ENCODE results near the gene SRRM4. TPM values are rescaled to one million over a fixed set of nuclear protein-coding genes. Genes with fewer than 3 reads are reported as not detected.
A peak's percentile ranks its signal among the peaks of the same experiment; 100 is the strongest.

SRRM4 gene
- total RNA-seq, 2 experiments from 2014 or later: not detected

DNA sequence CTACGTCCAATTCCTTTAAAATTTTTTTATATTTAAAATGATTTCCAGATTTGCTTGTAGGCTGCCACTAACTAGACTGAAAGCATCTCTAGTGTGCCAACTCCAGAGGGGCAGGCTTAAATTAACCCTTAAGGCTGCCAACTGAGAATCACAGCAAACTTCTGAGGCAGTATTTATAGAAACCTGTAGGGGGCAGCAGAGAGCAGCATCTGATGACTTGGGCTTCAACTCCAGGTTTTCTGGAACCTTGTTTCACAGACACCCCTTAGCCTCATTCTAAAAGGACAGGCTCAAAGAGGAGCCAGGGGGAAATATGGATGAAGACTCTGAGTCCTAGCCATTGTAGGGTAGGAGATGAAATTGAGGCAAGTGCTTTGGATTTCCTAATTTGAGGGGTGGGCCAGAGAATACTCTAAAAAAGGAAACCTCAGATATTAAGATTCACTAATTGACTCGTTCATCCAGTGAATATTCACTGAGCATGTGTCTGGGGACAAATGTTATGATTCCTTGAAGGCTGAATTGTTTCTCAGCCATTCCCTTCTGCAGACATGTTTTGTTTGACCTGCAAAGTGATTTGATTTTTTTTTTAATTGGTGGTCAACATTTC lies 134.1 kb downstream of the SRRM4 start:
- no peaks in the 10 kb centered on the region for H3K36me3 Mint-ChIP-seq (ENCODE audit: low read depth)
- ATAC-seq (no peak), DNase-seq (peak; percentile 45)
- H3K27me3 Mint-ChIP-seq (ENCODE audit: low read depth): no peaks in the 10 kb centered on the region
- no peak overlapping the region for H3K27ac Mint-ChIP-seq
- no peak overlapping the region for H3K4me3 Mint-ChIP-seq
- no peaks in the 10 kb centered on the region for H3K9me3 Mint-ChIP-seq (ENCODE audit: insufficient read depth)
- POLR2A ChIA-PET: no interaction called here
- CTCF ChIA-PET: no interaction called here
- H3K4me1 Mint-ChIP-seq (ENCODE audit: low read depth): no peaks in the 10 kb centered on the region

GRCh38 chr12:119117936-119118335 lies 136.6 kb downstream of the SRRM4 start:
- Mint-ChIP-seq H3K27me3 (ENCODE audit: low read depth) (no peaks in the 10 kb centered on the region), H3K4me1 (ENCODE audit: low read depth) (no peaks in the 10 kb centered on the region), H3K9me3 (ENCODE audit: insufficient read depth) (no peaks in the 10 kb centered on the region), H3K36me3 (ENCODE audit: low read depth) (no peaks in the 10 kb centered on the region), H3K27ac (no peak overlapping the region), H3K4me3 (no peak overlapping the region)
- CTCF ChIA-PET: no interaction called here
- DNase-seq (no peak), ATAC-seq (no peak)
- POLR2A ChIA-PET: no interaction called here

DNA sequence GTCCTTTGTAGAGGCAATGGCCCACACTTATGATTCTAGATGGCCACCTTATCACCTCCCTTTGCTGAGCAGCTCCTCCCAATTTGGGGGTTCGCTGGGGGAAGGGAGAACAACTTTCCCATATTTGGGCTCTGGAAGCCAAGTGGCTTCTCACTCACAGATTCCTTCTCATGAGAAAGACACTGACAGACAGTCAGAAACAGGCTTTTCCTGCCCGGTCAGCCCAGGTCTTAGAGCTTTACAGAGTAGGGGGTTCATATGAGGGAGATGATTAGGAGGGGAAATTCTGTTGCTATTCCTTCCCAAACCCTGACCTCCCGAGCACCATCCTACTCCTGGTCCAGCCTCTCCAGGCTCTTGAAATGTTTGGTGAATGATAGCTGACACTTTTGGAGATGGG lies 137.3 kb downstream of the SRRM4 start:
- Mint-ChIP-seq H3K4me3 (no peak overlapping the region), H3K9me3 (ENCODE audit: insufficient read depth) (no peaks in the 10 kb centered on the region), H3K4me1 (ENCODE audit: low read depth) (no peaks in the 10 kb centered on the region), H3K27me3 (ENCODE audit: low read depth) (no peaks in the 10 kb centered on the region), H3K36me3 (ENCODE audit: low read depth) (no peaks in the 10 kb centered on the region), H3K27ac (no peak overlapping the region)
- ChIA-PET CTCF (no interaction called here), POLR2A (no interaction called here)
- DNase-seq: no peak
- ATAC-seq: no peak

- no peaks in the 10 kb centered on the region for H3K9me3 Mint-ChIP-seq (ENCODE audit: insufficient read depth)
- H3K36me3 Mint-ChIP-seq (ENCODE audit: low read depth): no peaks in the 10 kb centered on the region
- ChIA-PET CTCF (no interaction called here), POLR2A (no interaction called here)
- H3K27ac Mint-ChIP-seq: no peak overlapping the region
- DNase-seq (no peak), ATAC-seq (no peak)
- no peaks in the 10 kb centered on the region for H3K4me1 Mint-ChIP-seq (ENCODE audit: low read depth)
- H3K27me3 Mint-ChIP-seq (ENCODE audit: low read depth): no peaks in the 10 kb centered on the region
- H3K4me3 Mint-ChIP-seq: no peak overlapping the region
Measured at GRCh38 chr12:119122047-119122446, 140.7 kb downstream of the SRRM4 start.

- ChIA-PET CTCF (no interaction called here), POLR2A (no interaction called here)
Measured at GRCh38 chr12:119122751-119123150, 141.4 kb downstream of the SRRM4 start.

GRCh38 chr12:119128527-119128926 lies 147.2 kb downstream of the SRRM4 start:
- no peak for ATAC-seq
- no peaks in the 10 kb centered on the region for H3K9me3 Mint-ChIP-seq (ENCODE audit: insufficient read depth)
- no peaks in the 10 kb centered on the region for H3K4me1 Mint-ChIP-seq (ENCODE audit: low read depth)
- H3K27me3 Mint-ChIP-seq (ENCODE audit: low read depth): no peaks in the 10 kb centered on the region
- H3K4me3 Mint-ChIP-seq: no peak overlapping the region
- DNase-seq: no peak
- no peaks in the 10 kb centered on the region for H3K36me3 Mint-ChIP-seq (ENCODE audit: low read depth)
- CTCF ChIA-PET: no interaction called here
- H3K27ac Mint-ChIP-seq: no peak overlapping the region
- POLR2A ChIA-PET: no interaction called here

More at GRCh38 chr12:119122751-119123150, 141.4 kb downstream of the SRRM4 start:
- no peak overlapping the region for H3K27ac Mint-ChIP-seq
- no peaks in the 10 kb centered on the region for H3K9me3 Mint-ChIP-seq (ENCODE audit: insufficient read depth)
- no peaks in the 10 kb centered on the region for H3K27me3 Mint-ChIP-seq (ENCODE audit: low read depth)
- no peaks in the 10 kb centered on the region for H3K36me3 Mint-ChIP-seq (ENCODE audit: low read depth)
- H3K4me1 Mint-ChIP-seq (ENCODE audit: low read depth): no peaks in the 10 kb centered on the region
- ATAC-seq: no peak
- no peak overlapping the region for H3K4me3 Mint-ChIP-seq
- DNase-seq: no peak

- Mint-ChIP-seq H3K27ac (no peak overlapping the region), H3K36me3 (ENCODE audit: low read depth) (no peaks in the 10 kb centered on the region), H3K9me3 (ENCODE audit: insufficient read depth) (no peaks in the 10 kb centered on the region), H3K4me3 (no peak overlapping the region), H3K4me1 (ENCODE audit: low read depth) (no peaks in the 10 kb centered on the region), H3K27me3 (ENCODE audit: low read depth) (no peaks in the 10 kb centered on the region)
- POLR2A ChIA-PET: no interaction called here
- ATAC-seq (no peak), DNase-seq (no peak)
- CTCF ChIA-PET: no interaction called here
Measured at GRCh38 chr12:119129827-119130434, 148.6 kb downstream of the SRRM4 start.

DNA sequence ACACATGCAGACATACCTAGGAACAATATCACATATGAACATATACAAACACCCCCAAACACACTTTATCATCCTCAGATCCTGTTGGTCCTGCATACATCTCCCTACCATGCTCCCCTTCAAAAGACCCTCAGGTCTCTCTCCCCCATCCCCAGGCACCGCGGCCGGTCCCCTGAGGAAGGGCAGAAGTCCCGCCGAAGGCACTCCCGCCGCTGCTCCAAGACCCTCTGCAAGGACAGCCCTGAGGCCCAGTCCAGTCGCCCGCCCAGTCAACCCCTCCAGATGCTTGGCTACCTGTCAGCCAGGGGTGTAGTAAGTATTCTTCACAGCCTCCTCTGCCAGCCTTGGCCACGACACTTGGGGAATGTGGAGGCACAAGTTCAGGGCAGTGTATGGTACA lies 149.2 kb downstream of the SRRM4 start:
- Mint-ChIP-seq H3K9me3 (ENCODE audit: insufficient read depth) (no peaks in the 10 kb centered on the region), H3K4me3 (no peak overlapping the region), H3K4me1 (ENCODE audit: low read depth) (no peaks in the 10 kb centered on the region), H3K27me3 (ENCODE audit: low read depth) (no peaks in the 10 kb centered on the region), H3K27ac (no peak overlapping the region), H3K36me3 (ENCODE audit: low read depth) (no peaks in the 10 kb centered on the region)
- POLR2A ChIA-PET: no interaction called here
- CTCF ChIA-PET: no interaction called here
- no peak for DNase-seq
- no peak for ATAC-seq

DNA sequence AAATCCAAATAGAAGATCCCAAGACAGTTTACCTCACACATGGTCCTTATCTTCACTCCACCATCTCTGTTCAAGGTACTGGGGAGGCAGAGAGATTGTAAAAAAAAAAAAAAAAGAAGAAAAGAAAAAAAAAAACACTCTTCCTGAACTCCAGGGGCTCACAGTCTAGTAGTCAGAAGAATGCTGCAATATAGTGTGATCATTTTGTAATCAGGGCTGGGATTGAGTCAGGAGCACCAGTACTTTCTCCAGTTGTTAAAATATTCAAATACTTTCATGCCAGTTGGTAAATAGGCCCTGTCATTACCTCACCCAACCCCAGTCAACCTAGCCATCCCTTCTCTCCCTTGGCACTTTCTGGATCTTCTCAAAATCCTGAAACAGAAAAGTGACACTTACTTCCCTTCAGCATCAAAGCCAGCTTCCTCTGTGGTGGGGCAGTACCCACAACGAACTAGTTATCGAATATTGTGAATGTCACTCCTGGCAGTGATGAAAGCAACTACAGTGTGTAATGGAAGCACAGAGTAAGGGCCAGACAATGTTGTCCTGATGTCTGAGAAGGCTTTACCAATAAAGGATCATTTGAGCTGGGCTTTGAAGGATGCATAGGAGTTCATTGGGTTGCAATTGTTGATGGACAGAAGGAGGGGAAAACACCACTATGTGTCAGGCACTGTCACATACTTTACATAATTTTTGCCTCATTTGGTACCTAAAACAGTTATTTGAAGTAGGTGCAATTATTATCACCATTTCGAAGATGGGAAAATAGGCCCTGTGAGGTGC lies 153.1 kb downstream of the SRRM4 start:
- Mint-ChIP-seq H3K27ac (no peak overlapping the region), H3K4me3 (no peak overlapping the region), H3K9me3 (ENCODE audit: insufficient read depth) (no peaks in the 10 kb centered on the region), H3K4me1 (ENCODE audit: low read depth) (no peaks in the 10 kb centered on the region), H3K27me3 (ENCODE audit: low read depth) (no peaks in the 10 kb centered on the region), H3K36me3 (ENCODE audit: low read depth) (no peaks in the 10 kb centered on the region)
- ChIA-PET CTCF (no interaction called here), POLR2A (no interaction called here)
- no peak for DNase-seq
- ATAC-seq: no peak

DNA sequence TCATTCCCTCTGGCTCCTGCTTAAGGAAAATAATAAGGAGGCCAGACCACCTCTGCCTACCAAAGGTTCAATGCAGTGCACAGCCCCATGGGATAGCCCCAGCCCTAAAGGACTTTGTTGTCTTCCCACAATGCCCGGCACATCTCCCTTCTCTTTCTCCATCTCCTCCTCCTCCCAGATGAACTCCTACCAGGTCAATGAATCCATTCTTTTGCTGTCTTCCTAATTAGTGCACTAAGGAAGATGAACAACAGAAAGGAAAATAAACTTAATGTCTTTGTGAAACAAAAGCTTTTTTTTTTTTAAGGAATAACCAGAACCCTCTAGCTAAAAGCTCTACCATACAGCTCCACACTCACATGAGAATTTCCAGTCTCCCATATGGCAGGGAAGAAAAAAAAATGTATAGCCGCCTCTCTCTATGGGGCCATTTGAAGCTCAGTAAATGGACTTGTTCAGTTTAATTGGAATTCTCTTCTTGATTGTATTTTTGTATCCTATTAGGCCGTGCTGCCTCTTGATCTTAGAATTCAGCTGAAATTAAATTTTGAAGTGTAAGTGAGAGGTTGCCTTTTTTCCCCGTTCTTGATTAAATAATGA lies 155.6 kb downstream of the SRRM4 start:
- ChIA-PET CTCF (no interaction called here), POLR2A (no interaction called here)
- H3K9me3 Mint-ChIP-seq (ENCODE audit: insufficient read depth): no peaks in the 10 kb centered on the region
- H3K4me1 Mint-ChIP-seq (ENCODE audit: low read depth): no peaks in the 10 kb centered on the region
- ATAC-seq: no peak
- no peaks in the 10 kb centered on the region for H3K36me3 Mint-ChIP-seq (ENCODE audit: low read depth)
- no peak for DNase-seq
- no peak overlapping the region for H3K4me3 Mint-ChIP-seq
- H3K27me3 Mint-ChIP-seq (ENCODE audit: low read depth): no peaks in the 10 kb centered on the region
- H3K27ac Mint-ChIP-seq: no peak overlapping the region

DNA sequence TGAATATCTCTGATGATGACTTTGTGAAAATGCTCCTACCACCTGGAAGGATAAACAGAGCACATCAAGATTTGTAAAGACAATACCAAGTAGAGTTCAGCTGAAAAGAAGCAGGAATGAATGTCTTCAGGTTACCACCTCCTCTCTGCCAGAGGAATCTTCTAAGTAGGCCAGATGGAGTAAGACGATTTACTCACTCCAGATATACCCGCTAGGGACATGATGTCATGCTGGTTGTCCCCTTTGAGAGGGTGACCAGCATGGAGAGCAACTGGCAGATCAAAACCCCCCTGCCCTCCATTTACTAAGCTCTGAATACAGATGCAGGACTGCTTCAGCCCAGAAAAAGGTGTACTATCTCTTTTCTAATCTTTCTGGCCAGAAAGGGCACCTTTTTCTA lies 158.1 kb downstream of the SRRM4 start:
- no peaks in the 10 kb centered on the region for H3K9me3 Mint-ChIP-seq (ENCODE audit: insufficient read depth)
- H3K27me3 Mint-ChIP-seq (ENCODE audit: low read depth): no peaks in the 10 kb centered on the region
- no peaks in the 10 kb centered on the region for H3K4me1 Mint-ChIP-seq (ENCODE audit: low read depth)
- CTCF ChIA-PET: no interaction called here
- H3K27ac Mint-ChIP-seq: no peak overlapping the region
- POLR2A ChIA-PET: no interaction called here
- H3K4me3 Mint-ChIP-seq: no peak overlapping the region
- DNase-seq (no peak), ATAC-seq (no peak)
- no peaks in the 10 kb centered on the region for H3K36me3 Mint-ChIP-seq (ENCODE audit: low read depth)

- Mint-ChIP-seq H3K4me1 (ENCODE audit: low read depth) (no peaks in the 10 kb centered on the region), H3K27me3 (ENCODE audit: low read depth) (no peaks in the 10 kb centered on the region), H3K27ac (no peak overlapping the region), H3K9me3 (ENCODE audit: insufficient read depth) (no peaks in the 10 kb centered on the region), H3K4me3 (no peak overlapping the region), H3K36me3 (ENCODE audit: low read depth) (no peaks in the 10 kb centered on the region)
- ATAC-seq: no peak
- ChIA-PET CTCF (no interaction called here), POLR2A (no interaction called here)
- DNase-seq: no peak
Measured at GRCh38 chr12:119145367-119145766, 164.0 kb downstream of the SRRM4 start.

Data from activated CD8-positive, alpha-beta T cell treated with anti-CD3 and anti-CD28 coated beads, Interleukin-2, amount 10 ng/mL, durations not matched to agents 7 days and 5 days (primary cell).